ENCODE results near the gene BACH1. TPM values are rescaled to one million over a fixed set of nuclear protein-coding genes. Genes with fewer than 3 reads are reported as not detected.

Gene BACH1
- total RNA-seq, 2 experiments from 2014 or later, result 18.6 to 38.4 TPM

DNA sequence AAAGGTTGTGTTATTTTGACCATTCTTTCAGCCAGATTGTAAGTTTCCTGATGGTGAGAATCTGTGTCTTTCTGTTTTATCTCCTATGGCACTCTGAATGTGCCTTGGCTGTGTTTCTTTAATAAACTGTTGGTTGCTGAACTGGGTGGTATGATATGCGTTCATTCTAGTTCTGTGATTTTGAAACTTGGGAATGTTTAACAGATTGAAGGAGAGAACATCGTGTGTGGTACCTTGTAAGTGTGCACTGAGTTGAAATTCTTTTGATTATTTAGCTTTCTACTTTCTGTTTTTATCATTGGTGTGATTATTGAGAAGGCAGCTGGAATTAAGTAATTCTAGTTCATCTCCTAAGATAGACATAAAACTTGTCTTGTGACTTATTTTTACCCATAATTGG is 4.6 kb downstream of the BACH1 start:
- H3K4me2 ChIP-seq (ENCODE audit: low read length), result no peak overlapping the region
- H3K36me3 ChIP-seq (ENCODE audit: insufficient read depth, low read length), result no peaks in the 10 kb centered on the region
- H3K79me2 ChIP-seq (ENCODE audit: insufficient read depth, low read depth, low read length), result peaks cover 80% of the 10 kb centered on the region
- H3K4me3 ChIP-seq (ENCODE audit: low read depth, low read length, poor library complexity, severe bottlenecking), result no peak overlapping the region
- peaks cover 34% of the 10 kb centered on the region for H4K20me1 ChIP-seq (ENCODE audit: insufficient read depth, low read length)
- no peak for DNase-seq (ENCODE audit: low spot score)
- ChIA-PET POLR2A (interaction anchor here (0.7 to 1.7 kb wide), 4 partner anchors 9 to 97 kb away, joined by 3 to 13 read pairs (median 6); no protein-coding TSS in a partner anchor), CTCF (ENCODE audit: unreplicated experiment) (no interaction called here)
- no peaks in the 10 kb centered on the region for H3K9me3 ChIP-seq (ENCODE audit: low read length)
- intact Hi-C loops (cut with micrococcal nuclease; ENCODE audit: unreplicated experiment), result no loop called here
- peaks cover 57% of the 10 kb centered on the region for H3K4me1 ChIP-seq (ENCODE audit: insufficient read depth, low read length, poor library complexity, severe bottlenecking)
- H2AFZ ChIP-seq (ENCODE audit: low read length), result no peak overlapping the region
- no TSS peak for BruUV-seq (replicated peaks)
- H3K9me2 ChIP-seq (ENCODE audit: insufficient read depth, low read length), result no peaks in the 10 kb centered on the region
- H3K27ac ChIP-seq (ENCODE audit: low read depth, low read length, poor library complexity, severe bottlenecking), result no peak overlapping the region
- TF ChIP-seq, protein P1, sequence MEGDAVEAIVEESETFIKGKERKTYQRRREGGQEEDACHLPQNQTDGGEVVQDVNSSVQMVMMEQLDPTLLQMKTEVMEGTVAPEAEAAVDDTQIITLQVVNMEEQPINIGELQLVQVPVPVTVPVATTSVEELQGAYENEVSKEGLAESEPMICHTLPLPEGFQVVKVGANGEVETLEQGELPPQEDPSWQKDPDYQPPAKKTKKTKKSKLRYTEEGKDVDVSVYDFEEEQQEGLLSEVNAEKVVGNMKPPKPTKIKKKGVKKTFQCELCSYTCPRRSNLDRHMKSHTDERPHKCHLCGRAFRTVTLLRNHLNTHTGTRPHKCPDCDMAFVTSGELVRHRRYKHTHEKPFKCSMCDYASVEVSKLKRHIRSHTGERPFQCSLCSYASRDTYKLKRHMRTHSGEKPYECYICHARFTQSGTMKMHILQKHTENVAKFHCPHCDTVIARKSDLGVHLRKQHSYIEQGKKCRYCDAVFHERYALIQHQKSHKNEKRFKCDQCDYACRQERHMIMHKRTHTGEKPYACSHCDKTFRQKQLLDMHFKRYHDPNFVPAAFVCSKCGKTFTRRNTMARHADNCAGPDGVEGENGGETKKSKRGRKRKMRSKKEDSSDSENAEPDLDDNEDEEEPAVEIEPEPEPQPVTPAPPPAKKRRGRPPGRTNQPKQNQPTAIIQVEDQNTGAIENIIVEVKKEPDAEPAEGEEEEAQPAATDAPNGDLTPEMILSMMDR (conservative IDR thresholded peaks at IDR 0.05; ENCODE audit: low read length), result no peak
- no peak for TF ChIP-seq EZH2phosphoT487 (IDR thresholded peaks at IDR 0.05; ENCODE audit: borderline replicate concordance, low read depth, low read length)

- BruUV-seq (replicated peaks), result no TSS peak
- H3K4me3 ChIP-seq (ENCODE audit: low read depth, low read length, poor library complexity, severe bottlenecking), result no peak overlapping the region
- peaks cover 86% of the 10 kb centered on the region for H3K79me2 ChIP-seq (ENCODE audit: insufficient read depth, low read depth, low read length)
- H3K36me3 ChIP-seq (ENCODE audit: insufficient read depth, low read length), result no peaks in the 10 kb centered on the region
- ChIA-PET CTCF (ENCODE audit: unreplicated experiment) (no interaction called here), POLR2A (interaction anchor here (1.2 kb wide), 1 partner anchor 20 kb away, joined by 5 read pairs; no protein-coding TSS in a partner anchor)
- H3K27ac ChIP-seq (ENCODE audit: low read depth, low read length, poor library complexity, severe bottlenecking), result no peak overlapping the region
- intact Hi-C loops (cut with micrococcal nuclease; ENCODE audit: unreplicated experiment), result no loop called here
- no peak for TF ChIP-seq EZH2phosphoT487 (IDR thresholded peaks at IDR 0.05; ENCODE audit: borderline replicate concordance, low read depth, low read length)
- TF ChIP-seq, protein P1 (conservative IDR thresholded peaks at IDR 0.05; ENCODE audit: low read length), result no peak
- DNase-seq (ENCODE audit: low spot score), result no peak
- no peak overlapping the region for H3K4me2 ChIP-seq (ENCODE audit: low read length)
- H3K9me3 ChIP-seq (ENCODE audit: low read length), result no peaks in the 10 kb centered on the region
- peaks cover 58% of the 10 kb centered on the region for H3K4me1 ChIP-seq (ENCODE audit: insufficient read depth, low read length, poor library complexity, severe bottlenecking)
- H2AFZ ChIP-seq (ENCODE audit: low read length), result no peak overlapping the region
- peaks cover 32% of the 10 kb centered on the region for H4K20me1 ChIP-seq (ENCODE audit: insufficient read depth, low read length)
- no peaks in the 10 kb centered on the region for H3K9me2 ChIP-seq (ENCODE audit: insufficient read depth, low read length)
Measured at GRCh38 chr21:29304597-29304996, 5.9 kb downstream of the BACH1 start.

GRCh38 chr21:29305068-29305467 is 6.3 kb downstream of the BACH1 start:
- TF ChIP-seq EZH2phosphoT487 (IDR thresholded peaks at IDR 0.05; ENCODE audit: borderline replicate concordance, low read depth, low read length), result no peak
- TF ChIP-seq, protein P1 (conservative IDR thresholded peaks at IDR 0.05; ENCODE audit: low read length), result no peak
- Histone ChIP-seq H3K9me2 (ENCODE audit: insufficient read depth, low read length) (no peaks in the 10 kb centered on the region), H3K36me3 (ENCODE audit: insufficient read depth, low read length) (no peaks in the 10 kb centered on the region), H2AFZ (ENCODE audit: low read length) (no peak overlapping the region), H3K27ac (ENCODE audit: low read depth, low read length, poor library complexity, severe bottlenecking) (no peak overlapping the region), H3K79me2 (ENCODE audit: insufficient read depth, low read depth, low read length) (peaks cover 83% of the 10 kb centered on the region), H3K4me2 (ENCODE audit: low read length) (no peak overlapping the region), H4K20me1 (ENCODE audit: insufficient read depth, low read length) (peaks cover 28% of the 10 kb centered on the region), H3K9me3 (ENCODE audit: low read length) (no peaks in the 10 kb centered on the region), H3K4me3 (ENCODE audit: low read depth, low read length, poor library complexity, severe bottlenecking) (no peak overlapping the region), H3K4me1 (ENCODE audit: insufficient read depth, low read length, poor library complexity, severe bottlenecking) (peaks cover 54% of the 10 kb centered on the region)
- ChIA-PET CTCF (ENCODE audit: unreplicated experiment) (no interaction called here), POLR2A (interaction anchor here (0.6 to 1.2 kb wide), 3 partner anchors 19 to 188 kb away, joined by 3 to 5 read pairs (median 3); no protein-coding TSS in a partner anchor)
- no TSS peak for BruUV-seq (replicated peaks)
- intact Hi-C loops (cut with micrococcal nuclease; ENCODE audit: unreplicated experiment), result no loop called here
- DNase-seq (ENCODE audit: low spot score), result no peak

Data from OCI-LY7 (cell line).